ELF-1 (cell line): ENCODE data around the gene KCNH6.

Experiments used
- DNase-seq: peaks from one replicate; pipeline ENCODE4 v3.0.0-alpha.2; 2016; ENCODE audit warnings: low read depth, low spot score

Gene KCNH6

GRCh38 chr17:63549946-63550816, 27.0 kb downstream of the KCNH6 start, which contains the start of gene DCAF7:
Gene DCAF7, plus strand, starts transcription at chr17:63550477. Its CDS starts 201 bp downstream, at chr17:63550678.
- DNase-seq = peak; percentile 100

GRCh38 chr17:63550817-63551639, 27.9 kb downstream of the KCNH6 start:
- DNase-seq = no peak

DNA sequence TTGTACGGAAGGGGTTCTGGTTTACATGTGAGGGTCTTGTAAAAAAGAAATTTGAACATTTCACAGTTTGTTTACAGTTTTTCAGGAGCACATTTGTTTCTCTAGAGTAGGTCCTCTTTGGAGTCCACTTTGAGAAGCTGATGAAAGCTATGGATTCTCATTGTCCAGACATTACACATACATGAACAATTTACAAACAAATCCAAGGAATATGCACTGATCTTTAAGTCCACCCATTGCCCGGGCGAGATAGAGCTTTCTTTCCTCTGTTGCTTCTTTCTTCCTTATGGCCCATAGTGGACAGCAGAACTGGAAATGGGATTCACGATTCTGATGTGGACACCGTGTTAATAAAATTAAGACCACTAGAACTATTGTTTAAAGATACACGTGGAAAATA, 29.1 kb downstream of the KCNH6 start:
- DNase-seq = no peak

- DNase-seq = no peak
These were observed 32.5 kb downstream of the KCNH6 start for GRCh38 chr17:63555500-63556156.

DNA sequence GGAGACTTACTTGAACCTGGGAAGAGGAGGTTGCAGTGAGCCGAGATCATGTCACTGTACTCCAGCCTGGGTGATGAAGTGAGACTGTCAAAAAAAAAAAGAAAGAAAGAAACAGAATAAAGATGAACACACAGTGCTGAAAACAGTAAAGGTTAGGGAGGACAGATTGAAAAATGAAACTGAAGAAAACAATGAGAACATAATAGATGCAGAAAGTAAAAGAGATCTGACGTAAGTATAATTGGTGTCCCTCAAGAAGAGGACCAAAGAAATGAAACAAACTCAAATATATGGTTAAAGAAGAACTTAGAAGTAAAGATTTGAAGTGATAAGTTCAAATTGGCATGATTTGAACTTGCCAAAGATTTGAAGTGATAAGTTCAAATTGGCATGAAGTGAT, 34.3 kb downstream of the KCNH6 start:
- DNase-seq = no peak

GRCh38 chr17:63558441-63558840, 35.3 kb downstream of the KCNH6 start:
- no peak for DNase-seq

DNA sequence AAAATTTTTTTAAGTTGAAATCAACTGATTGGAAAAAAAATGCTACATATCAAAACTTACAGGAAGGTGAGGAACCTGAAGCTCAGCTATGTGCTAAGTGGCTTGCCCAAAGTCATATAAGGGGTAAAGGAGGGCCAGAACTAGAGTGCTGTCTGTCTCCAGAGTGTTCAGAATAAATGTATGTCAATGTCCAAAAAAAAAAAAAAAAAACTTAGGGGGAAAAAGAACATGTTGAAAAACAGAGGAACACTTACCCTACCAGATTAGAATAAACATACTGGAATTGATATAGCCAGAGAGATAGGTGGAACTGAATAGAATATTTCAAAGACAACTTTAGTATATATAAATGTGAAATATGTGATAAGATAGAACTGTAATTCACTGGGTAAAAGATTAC, 38.7 kb downstream of the KCNH6 start:
- no peak for DNase-seq

DNA sequence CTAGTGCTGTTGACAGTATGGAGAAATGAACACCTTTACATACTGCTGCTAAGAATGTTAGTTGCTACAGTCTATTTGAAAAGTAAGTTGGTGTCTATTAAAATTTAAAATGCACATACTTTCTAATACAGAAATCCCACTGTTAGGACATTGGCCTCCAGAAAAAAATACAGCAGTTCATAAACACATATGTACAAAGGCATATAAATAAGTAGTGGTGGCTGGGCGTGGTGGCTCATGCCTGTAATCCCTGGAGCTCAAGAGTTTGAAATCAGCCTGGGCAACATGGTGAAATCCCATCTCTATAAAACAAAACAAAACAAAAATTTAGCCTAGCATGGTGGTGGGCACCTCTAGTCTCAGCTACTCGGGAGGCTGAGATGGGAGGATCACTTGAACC, 40.2 kb downstream of the KCNH6 start:
- DNase-seq = no peak

DNA sequence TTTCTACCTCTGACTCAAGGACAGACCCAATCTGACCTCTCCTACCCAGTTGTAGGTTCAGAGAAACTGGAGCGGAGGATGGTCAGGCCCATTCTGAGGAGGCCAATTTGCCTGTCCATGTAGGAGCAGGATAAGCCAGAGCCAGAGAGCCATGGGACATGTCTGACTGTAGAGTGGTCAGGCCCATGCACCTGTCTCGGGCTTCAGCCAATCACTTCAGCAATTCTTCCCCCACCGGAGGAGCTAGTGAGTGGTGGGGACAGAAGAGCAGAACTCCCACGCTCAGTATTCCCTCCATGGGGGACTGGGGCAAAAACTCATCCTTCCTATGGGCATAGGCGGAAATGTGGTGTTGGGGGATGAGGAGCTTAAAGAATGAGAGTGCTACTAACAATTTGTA, 41.4 kb downstream of the KCNH6 start:
- DNase-seq = no peak

DNA sequence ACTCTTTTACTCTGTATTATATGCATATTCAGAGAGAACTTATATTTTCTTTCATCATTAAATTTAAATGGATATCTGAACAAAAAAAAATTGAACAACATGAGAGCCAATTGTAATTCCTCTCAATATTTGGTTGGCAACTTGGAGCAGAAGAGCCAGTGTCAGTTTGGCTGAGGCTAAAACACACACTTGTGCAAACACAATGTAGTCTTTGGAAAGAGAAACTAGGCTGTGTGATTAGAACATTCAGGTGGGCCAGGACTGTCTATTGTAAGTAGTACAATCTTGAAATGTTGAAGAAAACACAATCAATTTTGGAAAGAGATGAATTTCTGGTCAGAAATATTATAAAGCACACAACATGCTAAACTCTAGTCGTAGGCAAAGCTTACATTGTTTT, 44.1 kb downstream of the KCNH6 start:
- DNase-seq = no peak

GRCh38 chr17:63568563-63568962, 45.4 kb downstream of the KCNH6 start:
- DNase-seq = peak; percentile 18

- no peak for DNase-seq
These were observed 48.6 kb downstream of the KCNH6 start for GRCh38 chr17:63571632-63572310.

GRCh38 chr17:63573634-63574033, 50.5 kb downstream of the KCNH6 start:
- DNase-seq = peak; percentile 18

DNA sequence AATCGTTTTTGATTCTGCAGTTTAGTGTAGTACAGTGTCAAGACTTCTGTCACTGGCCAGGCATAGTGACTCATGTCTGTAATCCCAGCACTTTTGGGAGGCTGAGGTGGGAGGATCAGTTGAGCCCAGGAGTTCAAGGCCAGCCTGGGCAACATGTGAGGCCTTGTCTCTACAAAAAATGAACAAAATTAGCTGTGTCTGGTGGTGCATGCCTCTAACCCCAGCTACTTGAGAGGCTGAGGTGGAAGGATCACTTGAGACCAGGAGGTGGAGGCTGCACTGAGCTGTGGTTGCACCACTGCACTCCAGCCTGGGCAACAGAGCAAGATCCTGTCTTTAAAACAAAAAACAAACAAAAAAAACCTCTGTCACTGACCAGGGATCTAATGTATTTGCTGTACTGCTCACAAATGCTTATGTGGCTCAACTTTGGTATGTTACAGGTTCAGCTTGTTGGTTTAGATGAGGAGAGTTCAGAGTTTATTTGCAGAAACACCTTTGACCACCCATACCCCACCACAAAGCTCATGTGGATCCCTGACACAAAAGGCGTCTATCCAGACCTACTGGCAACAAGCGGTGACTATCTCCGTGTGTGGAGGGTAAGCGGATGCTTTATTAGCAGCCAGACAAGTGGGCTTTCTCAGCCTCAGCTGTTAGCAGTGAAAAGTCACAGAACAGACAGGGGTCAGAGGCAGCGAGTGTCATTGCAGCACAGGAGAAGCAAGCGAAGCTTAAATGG, 55.0 kb downstream of the KCNH6 start:
- no peak for DNase-seq

DNA sequence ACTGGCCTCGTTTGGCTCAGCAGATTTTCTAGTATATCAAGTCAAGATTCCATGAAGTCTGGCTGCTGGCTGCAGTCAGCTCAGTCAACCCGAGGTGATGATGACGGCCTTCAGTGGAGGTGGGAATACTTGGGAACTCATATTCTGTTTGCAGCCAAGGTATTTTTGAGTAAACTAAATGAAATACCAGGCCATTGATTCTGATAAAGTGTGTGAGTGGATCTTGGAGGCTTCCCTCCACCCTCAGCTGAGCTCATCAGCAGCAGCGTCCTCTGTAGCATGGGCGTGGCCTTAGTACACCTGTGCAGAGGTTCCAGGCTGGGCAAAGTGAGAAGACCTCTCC, 55.6 kb downstream of the KCNH6 start:
- DNase-seq = no peak

DNA sequence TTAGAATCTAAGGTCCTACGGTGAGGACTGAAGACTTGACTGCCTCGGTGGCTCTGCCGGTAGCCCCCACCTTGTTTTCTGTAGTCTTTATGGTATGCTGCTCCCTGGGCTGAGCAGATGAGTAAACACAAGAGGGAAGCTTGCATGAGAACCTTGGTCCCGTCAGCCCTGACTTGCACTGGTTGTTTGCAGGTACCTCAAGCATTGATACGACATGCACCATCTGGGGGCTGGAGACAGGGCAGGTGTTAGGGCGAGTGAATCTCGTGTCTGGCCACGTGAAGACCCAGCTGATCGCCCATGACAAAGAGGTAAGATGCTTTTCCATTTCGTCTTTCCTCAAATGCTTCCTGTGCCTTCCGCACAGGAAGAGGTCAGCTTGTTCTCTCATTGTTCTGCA, 56.5 kb downstream of the KCNH6 start:
- no peak for DNase-seq

DNA sequence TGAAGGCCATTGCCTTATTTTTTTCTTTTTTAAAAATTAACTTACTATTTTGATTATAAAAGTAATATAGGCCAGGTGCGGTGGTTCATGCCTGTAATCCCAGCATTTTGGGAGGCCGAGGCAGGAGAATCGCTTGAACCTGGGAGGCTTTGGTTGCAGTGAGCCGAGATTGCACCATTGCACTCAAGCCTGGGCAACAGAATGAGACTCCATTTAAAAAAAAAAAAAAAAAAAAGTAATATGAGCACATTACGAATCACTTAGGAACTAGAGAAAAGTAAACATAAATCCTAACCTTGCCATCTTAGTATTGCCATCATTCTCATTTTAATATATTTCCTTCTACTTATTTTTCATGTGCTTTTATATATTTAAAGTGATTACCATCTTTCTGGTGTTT, 64.6 kb downstream of the KCNH6 start:
- DNase-seq = no peak

GRCh38 chr17:63588797-63589196, 65.6 kb downstream of the KCNH6 start:
- DNase-seq = no peak

GRCh38 chr17:63589646-63590045, 66.5 kb downstream of the KCNH6 start:
- no peak for DNase-seq

DNA sequence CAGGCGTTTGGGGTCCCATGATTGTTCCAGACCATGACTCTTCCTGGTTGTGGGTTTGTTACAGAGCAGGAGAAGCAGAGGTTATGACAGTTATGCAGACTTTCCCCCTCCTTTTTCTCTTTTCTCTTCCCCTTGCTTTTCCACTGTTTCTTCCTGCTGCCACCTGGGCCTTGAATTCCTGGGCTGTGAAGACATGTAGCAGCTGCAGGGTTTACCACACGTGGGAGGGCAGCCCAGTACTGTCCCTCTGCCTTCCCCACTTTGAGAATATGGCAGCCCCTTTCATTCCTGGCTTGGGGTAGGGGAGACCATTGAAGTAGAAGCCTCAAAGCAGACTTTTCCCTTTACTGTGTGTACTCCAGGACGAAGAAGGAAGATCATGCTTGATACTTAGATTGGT, 69.6 kb downstream of the KCNH6 start:
- no peak for DNase-seq

DNA sequence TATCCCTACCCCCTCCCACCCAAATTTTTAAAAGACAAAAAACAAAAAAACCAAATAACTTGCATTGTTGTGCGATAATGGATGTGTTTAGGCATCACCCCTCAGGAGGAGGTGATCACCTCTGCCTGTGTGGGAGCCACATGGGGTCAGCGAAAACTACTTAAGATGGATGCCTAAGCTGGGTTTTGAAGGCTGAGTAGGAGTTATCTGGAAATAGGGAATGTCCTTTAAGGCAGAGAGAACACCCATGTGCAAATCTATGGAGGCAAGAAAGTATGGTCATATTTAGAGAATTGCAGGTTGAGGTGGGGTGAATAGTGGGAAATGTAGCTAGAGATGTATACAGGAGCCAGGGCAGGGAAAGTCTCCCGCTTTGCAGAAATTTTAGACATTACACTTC, 72.0 kb downstream of the KCNH6 start:
- no peak for DNase-seq
